ENCODE results near the gene HCST. TPM values are rescaled to one million over a fixed set of nuclear protein-coding genes. Genes with fewer than 3 reads are reported as not detected.
A peak's percentile ranks its signal among the peaks of the same experiment; 100 is the strongest.

The HCST gene
- total RNA-seq, 1 donor from 2014 or later = 2.3 TPM

- Histone ChIP-seq H3K36me3 (no peaks in the 10 kb centered on the region), H3K4me1 (peaks cover 9% of the 10 kb centered on the region), H3K27me3 (ENCODE audit: low read depth) (peaks cover 34% of the 10 kb centered on the region), H3K9me3 (replicated peaks) (peaks cover 6% of the 10 kb centered on the region), H3K4me3 (no peak overlapping the region), H3K27ac (replicated peaks) (no peak overlapping the region)
- no peak for DNase-seq
- no peak for TF ChIP-seq CTCF (IDR thresholded peaks at IDR 0.05; ENCODE audit: borderline replicate concordance)
- intact Hi-C loops (cut with micrococcal nuclease) = no loop called here
Measured at GRCh38 chr19:35928507-35928906, 26.2 kb downstream of the HCST start.

- intact Hi-C loops (cut with micrococcal nuclease) = loop anchor here (10.0 kb wide), 1 partner anchor 45 kb away; no protein-coding TSS in a partner anchor
- no peak for TF ChIP-seq CTCF (IDR thresholded peaks at IDR 0.05; ENCODE audit: borderline replicate concordance)
- Histone ChIP-seq H3K4me1 (peaks cover 9% of the 10 kb centered on the region), H3K27ac (replicated peaks) (no peak overlapping the region), H3K27me3 (ENCODE audit: low read depth) (peaks cover 25% of the 10 kb centered on the region), H3K36me3 (no peaks in the 10 kb centered on the region), H3K4me3 (no peak overlapping the region), H3K9me3 (replicated peaks) (peaks cover 6% of the 10 kb centered on the region)
- no peak for DNase-seq
Measured at GRCh38 chr19:35929876-35930275, 27.5 kb downstream of the HCST start.

- Histone ChIP-seq H3K4me1 (peaks cover 21% of the 10 kb centered on the region), H3K27ac (replicated peaks) (peak overlapping the region; percentile 81), H3K4me3 (peak overlapping the region; percentile 54), H3K36me3 (no peaks in the 10 kb centered on the region), H3K27me3 (ENCODE audit: low read depth) (peaks cover 10% of the 10 kb centered on the region), H3K9me3 (replicated peaks) (no peaks in the 10 kb centered on the region)
- intact Hi-C loops (cut with micrococcal nuclease) = loop anchor here (10.0 kb wide), 1 partner anchor 47 kb away; no protein-coding TSS in a partner anchor
- DNase-seq = peak; percentile 99
- peak; percentile 88 for TF ChIP-seq CTCF (IDR thresholded peaks at IDR 0.05; ENCODE audit: borderline replicate concordance)
Measured at GRCh38 chr19:35931161-35931873, 29.0 kb downstream of the HCST start.

GRCh38 chr19:35931874-35932202 lies 29.5 kb downstream of the HCST start:
- intact Hi-C loops (cut with micrococcal nuclease) = loop anchor here (10.0 kb wide), 1 partner anchor 47 kb away; no protein-coding TSS in a partner anchor
- Histone ChIP-seq H3K36me3 (no peaks in the 10 kb centered on the region), H3K9me3 (replicated peaks) (no peaks in the 10 kb centered on the region), H3K4me3 (peak overlapping the region; percentile 42), H3K27ac (replicated peaks) (peak overlapping the region; percentile 27), H3K4me1 (peaks cover 24% of the 10 kb centered on the region), H3K27me3 (ENCODE audit: low read depth) (peaks cover 5% of the 10 kb centered on the region)
- no peak for DNase-seq
- TF ChIP-seq CTCF (IDR thresholded peaks at IDR 0.05; ENCODE audit: borderline replicate concordance) = peak; percentile 19

- intact Hi-C loops (cut with micrococcal nuclease) = loop anchor here (10.0 kb wide), 1 partner anchor 48 kb away; no protein-coding TSS in a partner anchor
- no peak overlapping the region for H3K27ac ChIP-seq (replicated peaks)
- DNase-seq = no peak
Measured at GRCh38 chr19:35932291-35932936, 30.1 kb downstream of the HCST start.

More at GRCh38 chr19:35932291-35932936, 30.1 kb downstream of the HCST start:
- Histone ChIP-seq H3K4me3 (no peak overlapping the region), H3K27me3 (ENCODE audit: low read depth) (peaks cover 1% of the 10 kb centered on the region), H3K9me3 (replicated peaks) (no peaks in the 10 kb centered on the region), H3K36me3 (no peaks in the 10 kb centered on the region), H3K4me1 (peaks cover 30% of the 10 kb centered on the region)
- no peak for TF ChIP-seq CTCF (IDR thresholded peaks at IDR 0.05; ENCODE audit: borderline replicate concordance)
